Activated T-helper 1 cell treated with Interleukin-2 at 50 U/mL for 16 hours (primary cell): ENCODE data around the gene ATP11A.
"Not testable (repeated sequence)": the region's sequence is repeated elsewhere in the genome, so short reads cannot be mapped to it uniquely, and the experiment has no call there.

Experiments used
- DNase-seq: peaks from one replicate; pipeline ENCODE4 v3.0.0-alpha.2; 2020; ENCODE audit warnings: low read depth

The ATP11A gene

DNA sequence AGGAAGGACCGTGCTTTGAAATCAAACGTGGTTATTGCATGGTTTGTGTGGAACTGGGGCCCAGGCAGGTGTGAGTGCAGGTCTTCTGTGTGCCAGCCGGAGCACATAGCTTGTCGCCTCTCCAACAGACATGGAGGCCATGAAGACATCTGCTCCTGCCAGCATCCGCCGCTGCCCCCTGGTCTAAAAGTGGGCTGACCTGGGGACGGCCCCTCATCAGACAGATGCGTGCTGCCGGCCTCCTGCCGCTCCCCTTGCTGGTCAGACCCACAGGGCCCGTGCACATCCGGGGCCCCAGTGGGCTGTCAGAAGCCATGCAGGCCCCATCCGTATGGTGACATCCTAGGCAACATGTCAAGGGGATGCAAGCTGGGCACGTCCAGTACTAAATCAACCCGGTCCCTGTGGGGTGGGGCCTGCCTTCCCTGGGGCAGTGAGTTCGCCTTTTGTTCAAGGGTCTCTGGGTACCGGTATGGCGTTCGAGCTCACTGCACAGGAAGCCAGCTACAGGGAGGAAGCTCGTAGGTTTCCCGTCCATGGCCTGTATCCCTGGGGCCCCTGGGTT, 191.2 kb downstream of the ATP11A start:
- no peak for DNase-seq

- no peak for DNase-seq
These were observed 192.1 kb downstream of the ATP11A start for GRCh38 chr13:112881656-112882554.

DNA sequence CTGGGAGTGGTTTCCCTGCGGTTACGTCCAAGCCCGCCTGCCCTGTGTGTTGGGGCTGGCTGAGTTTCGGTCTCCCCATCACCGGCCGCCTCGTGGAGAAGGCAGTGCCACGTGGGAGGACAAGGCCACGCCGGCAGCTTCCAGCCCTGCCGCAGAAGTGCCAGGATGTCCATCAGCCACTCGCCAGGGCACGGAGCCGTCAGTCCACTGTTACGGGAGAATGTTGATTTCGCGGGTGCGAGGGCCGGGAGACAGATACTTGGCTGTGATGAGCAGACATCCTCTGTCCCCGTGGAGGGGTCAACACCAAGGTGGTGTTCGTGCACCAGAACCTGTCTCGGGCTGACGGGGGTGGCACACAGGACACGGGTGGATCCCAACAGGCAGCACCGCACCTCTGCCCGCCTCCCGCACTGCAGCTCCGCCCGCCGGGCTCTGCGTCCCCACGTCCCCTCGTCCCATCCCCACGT, 192.8 kb downstream of the ATP11A start:
- no peak for DNase-seq

DNA sequence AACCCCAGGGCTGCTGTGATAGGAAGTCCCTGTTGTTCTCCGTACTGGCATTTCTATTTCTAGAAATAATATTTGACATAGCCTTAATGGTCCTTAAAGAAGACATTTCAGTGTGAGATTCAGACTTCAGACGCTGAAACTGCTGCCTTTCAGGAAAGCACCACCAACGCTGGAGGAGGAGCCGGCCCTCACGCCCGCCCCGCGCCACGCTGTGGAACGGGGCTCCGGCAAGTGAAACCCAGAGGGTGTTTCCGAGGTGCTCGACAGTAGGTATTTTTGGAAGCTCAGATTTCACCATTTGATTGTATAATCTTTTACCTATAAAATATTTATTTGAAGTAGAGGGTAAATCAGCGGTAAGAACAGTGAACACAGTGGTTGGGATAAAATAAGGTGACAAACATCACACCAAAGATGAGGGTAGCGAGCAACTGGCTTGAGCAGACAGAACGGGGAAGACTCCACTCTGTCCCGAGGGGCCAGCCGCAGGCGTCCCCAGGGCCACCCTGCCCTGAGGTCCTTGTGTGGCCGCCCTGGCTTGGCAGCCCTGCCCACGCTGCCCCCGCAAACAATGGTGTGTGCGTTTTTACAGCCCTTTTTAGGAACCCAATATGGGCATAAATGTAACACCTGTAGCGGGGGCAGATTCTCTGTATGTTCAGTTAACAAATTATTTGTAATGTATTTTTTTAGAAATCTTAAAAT, 193.6 kb downstream of the ATP11A start:
- DNase-seq: no peak

DNA sequence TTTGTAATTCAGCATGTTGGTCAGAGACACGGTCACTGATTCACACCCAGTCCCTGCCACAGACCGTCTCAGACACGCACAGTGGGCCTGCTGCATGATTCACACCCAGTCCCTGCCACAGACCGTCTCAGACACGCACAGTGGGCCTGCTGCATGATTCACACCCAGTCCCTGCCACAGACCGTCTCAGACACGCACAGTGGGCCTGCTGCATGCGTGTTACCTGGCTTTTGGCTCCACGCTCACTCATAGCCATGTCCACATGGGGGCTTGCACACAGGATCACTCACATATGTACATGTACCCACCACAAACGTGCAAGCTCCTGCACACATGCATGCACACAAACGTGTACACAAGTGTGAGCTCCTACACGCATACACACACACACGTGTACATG, 194.9 kb downstream of the ATP11A start:
- DNase-seq: not testable (repeated sequence)

GRCh38 chr13:112885242-112885781, 195.5 kb downstream of the ATP11A start:
- no peak for DNase-seq

DNA sequence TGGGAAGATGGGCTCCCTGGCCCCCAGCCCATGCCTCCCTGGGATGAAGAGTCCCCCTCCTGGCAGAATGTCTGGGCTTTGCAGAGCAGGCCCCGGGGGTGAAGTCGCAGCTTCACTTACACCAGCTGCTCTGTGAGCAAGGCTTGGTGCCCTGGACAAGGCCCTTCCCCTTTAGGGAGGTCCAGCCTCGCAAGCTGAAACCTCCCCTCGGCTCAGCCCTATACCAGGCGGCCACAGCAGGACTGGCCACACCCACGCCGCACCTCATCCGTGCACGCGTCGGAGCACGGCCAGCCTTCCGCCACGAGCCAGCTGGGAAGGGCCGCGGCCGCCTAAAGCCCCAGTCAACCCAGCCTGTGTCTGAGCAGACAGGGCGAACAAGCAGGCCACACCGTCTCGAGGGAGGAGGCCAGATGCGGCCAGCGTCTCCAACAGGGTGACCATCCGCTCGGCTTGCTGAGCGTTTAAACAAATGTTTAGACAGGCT, 196.0 kb downstream of the ATP11A start:
- no peak for DNase-seq

DNA sequence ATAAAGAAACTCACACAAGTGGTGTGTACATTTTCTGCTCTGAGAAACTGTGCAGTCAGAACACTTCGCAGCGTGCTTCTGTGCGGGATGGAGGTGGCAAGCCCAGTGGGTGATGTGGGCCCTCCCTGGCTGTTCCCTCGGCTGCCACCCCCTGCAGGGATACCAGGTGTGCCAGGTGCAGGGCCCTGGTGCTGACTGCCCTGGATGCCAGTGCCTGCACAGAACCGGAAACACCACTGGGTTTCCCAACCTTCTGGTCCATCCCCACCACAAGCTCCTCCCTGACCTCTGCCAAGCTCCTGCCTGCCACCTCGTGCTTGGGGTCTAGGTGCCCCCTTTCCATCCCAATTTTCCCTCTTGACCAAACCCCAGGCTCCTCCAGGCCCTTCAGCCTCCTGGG, 197.3 kb downstream of the ATP11A start:
- DNase-seq: no peak

- DNase-seq: no peak
These were observed 197.7 kb downstream of the ATP11A start for GRCh38 chr13:112887557-112887991.

DNA sequence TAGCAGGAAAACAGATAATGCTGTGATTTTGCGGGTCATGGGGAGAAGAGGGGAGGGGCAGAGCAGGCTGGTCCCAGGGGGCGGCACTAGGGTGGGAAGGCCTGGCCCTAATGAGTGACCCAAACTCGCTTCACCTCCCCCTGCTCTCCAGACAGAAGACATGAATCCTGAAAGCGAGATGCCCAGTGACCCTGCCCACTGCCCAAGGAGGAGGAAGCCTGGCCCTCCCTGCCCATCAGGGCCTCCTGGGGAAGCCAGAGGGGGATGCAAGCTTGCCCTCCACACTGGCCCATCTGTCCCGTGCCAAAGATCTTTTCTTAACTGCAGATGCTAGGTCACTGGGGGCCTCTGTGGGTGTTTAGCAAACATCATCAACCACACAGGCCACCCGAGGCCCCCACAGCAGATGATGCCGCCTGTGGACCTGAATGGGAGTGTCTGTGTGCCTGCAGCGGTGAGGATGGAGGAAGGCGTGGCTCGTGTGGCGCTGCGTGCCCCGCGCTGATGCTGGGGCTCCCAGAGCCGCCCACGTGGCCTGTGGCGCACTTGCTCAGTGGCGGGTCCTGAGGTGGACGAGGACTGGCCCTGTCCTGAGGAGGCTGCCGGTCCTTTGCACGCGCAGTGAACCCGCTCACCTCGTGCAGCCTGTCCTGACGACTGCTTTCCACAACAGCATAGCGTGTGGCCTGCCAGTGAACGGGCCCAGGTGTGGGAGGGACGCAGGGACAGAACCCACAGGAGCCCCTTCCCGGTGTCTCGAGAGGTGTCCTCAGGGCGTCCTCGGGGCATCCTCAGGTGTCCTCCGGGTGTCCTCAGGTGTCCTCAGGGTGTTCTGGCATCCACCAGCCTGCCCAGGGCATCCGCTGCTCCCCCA, 198.6 kb downstream of the ATP11A start:
- no peak for DNase-seq

DNA sequence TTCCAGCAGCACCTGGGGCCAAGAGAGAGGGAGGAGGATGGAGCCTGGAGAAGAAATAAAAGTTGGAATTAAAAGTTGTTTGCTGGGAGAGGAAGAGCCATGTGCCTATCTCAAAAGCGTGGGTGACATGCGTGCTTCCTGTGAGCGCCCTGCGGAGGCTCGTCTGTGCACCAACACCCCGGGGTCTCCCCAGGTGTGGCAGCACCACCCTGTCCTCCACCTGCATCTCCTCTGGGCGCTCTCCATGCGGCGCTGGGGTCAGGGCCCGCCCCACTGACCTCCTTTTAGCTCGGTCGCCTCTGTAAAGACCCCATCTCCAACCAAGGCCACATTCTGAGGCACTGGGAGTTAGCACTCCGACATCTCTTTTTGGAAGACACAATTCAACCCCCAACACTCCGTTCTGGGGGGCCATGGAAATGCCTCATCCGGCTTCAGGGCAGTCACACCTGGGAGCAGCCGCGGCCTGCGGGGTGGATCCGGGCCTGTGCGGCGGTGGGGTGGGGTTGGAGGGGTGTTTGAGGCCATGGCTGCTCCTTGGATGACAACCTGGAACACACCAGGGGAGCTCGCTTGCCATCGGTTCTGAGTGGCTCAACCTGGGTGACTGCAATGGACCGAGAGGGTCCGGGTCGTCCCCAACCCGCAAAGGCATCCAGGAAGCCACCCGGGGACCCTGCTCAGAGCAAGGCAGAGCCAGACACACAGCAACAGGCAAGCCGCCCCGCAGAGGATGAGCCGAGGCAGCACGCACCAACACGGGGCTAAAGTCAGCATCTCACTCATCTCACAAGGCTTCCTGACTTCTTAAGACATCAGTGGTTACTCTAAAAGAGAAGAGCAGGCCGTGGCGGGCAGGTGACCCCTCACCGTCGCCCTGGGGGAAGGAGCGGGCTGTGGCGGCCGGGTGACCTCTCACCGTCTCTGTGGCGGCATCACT, 199.8 kb downstream of the ATP11A start:
- DNase-seq: no peak

GRCh38 chr13:112890316-112891145, 200.7 kb downstream of the ATP11A start:
- DNase-seq: no peak

GRCh38 chr13:112891477-112892401, 201.9 kb downstream of the ATP11A start:
- DNase-seq: no peak

DNA sequence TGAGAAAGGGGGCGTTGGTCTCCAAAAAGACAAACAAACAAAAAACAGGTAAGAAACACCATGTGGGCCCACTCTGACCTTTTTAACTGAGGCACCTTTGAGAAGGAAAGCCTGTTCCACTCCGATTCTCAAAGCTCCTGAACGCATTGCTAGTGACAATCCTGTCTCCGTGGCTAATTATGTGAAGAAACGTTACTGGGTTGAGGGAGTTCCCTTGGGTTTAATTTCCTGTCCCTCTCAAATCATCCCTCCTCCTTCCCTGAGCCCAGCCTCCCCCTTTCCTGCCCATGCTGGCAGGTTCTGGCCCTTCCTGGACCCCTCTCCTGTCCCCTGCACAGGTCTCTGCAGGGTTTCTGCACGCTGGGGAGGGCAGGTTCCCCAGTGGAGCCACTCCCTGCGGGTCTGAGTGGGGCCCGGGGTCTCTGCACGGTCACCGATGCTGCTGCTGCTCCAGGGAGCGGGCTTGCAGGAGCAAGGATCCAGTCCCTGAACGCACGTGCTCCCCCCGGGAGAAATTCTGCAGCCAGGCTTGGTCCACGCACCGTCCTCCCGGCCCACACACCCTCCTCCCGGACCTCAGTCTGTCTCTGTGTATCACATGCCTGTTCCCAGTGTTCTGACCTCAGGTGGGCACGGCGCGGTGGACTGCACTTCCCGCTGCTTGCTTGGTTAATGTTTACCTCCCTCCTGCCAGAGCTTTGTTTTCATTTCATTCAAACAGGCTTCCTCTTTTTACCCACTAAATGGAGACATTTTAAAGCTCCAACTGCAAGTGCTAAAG, 202.8 kb downstream of the ATP11A start:
- no peak for DNase-seq

- DNase-seq: no peak
These were observed 203.3 kb downstream of the ATP11A start for GRCh38 chr13:112893207-112893569.

- DNase-seq: no peak
These were observed 204.0 kb downstream of the ATP11A start for GRCh38 chr13:112893570-112894422.

DNA sequence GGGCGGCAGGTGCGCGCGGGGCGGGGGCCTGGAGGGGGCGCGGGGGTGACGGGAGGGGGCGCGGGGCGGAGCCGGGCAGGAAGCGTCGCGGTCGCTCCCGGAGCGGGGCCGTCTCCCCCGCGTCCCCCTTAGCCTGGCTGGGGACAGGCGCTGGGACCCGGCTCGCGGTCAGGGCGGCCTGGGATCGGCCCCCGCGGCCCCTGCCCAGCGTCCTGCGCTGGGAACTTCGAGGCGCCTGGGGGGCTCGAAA, 204.5 kb downstream of the ATP11A start:
- DNase-seq: no peak
